ENCODE data around the gene LRRC71.

Gene LRRC71

GRCh38 chr1:156920233-156921052, at the start of gene LRRC71:
Gene LRRC71, plus strand, starts transcription at chr1:156920632. Its CDS starts 172 bp downstream, at chr1:156920804.
- no peak within 1 kb of the TSS for H3K27ac Mint-ChIP-seq
- H3K4me1 Mint-ChIP-seq (ENCODE audit: low read depth): peaks cover 9% of the 10 kb centered on the region
- H3K36me3 Mint-ChIP-seq (ENCODE audit: low read depth): no peaks in the 10 kb centered on the region
- H3K9me3 Mint-ChIP-seq: no peaks in the 10 kb centered on the region
- H3K27me3 Mint-ChIP-seq: peaks cover 81% of the 10 kb centered on the region
- no peak within 1 kb of the TSS for H3K4me3 Mint-ChIP-seq

GRCh38 chr1:156873659-156874058, 46.8 kb upstream of the LRRC71 start:
- H3K27me3 Mint-ChIP-seq: peaks cover 5% of the 10 kb centered on the region
- H3K9me3 Mint-ChIP-seq: no peaks in the 10 kb centered on the region
- H3K4me1 Mint-ChIP-seq (ENCODE audit: low read depth): peaks cover 12% of the 10 kb centered on the region
- no peak overlapping the region for H3K4me3 Mint-ChIP-seq
- no peak overlapping the region for H3K27ac Mint-ChIP-seq
- H3K36me3 Mint-ChIP-seq (ENCODE audit: low read depth): no peaks in the 10 kb centered on the region

DNA sequence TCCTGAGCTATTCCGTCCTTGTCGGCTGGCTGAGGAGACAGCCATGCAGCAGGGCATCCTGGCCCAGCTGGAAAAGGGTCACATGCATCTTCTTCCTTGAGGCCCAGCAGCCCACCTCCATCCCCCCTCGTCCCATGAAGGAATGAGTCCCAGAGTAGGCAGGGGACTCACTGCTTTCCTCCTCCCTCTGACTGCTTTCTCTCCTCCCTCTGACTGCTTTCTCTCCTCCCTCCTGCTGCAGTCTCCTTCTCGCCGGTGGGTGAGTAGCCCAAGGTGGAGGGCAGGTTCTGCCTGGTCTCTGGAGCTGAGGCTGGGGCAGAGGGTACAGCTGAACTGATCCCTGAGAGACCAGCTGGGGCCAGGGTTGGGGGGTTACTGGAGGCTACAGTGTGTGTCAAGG, 46.3 kb upstream of the LRRC71 start:
- Mint-ChIP-seq H3K4me3 (no peak overlapping the region), H3K9me3 (no peaks in the 10 kb centered on the region), H3K27me3 (peaks cover 5% of the 10 kb centered on the region), H3K4me1 (ENCODE audit: low read depth) (peaks cover 12% of the 10 kb centered on the region), H3K27ac (no peak overlapping the region), H3K36me3 (ENCODE audit: low read depth) (no peaks in the 10 kb centered on the region)

GRCh38 chr1:156874572-156875340, 45.7 kb upstream of the LRRC71 start:
- Mint-ChIP-seq H3K36me3 (ENCODE audit: low read depth) (no peaks in the 10 kb centered on the region), H3K4me3 (no peak overlapping the region), H3K9me3 (no peaks in the 10 kb centered on the region), H3K4me1 (ENCODE audit: low read depth) (peaks cover 12% of the 10 kb centered on the region), H3K27ac (no peak overlapping the region), H3K27me3 (peaks cover 5% of the 10 kb centered on the region)

GRCh38 chr1:156875341-156875615, 45.2 kb upstream of the LRRC71 start:
- H3K27ac Mint-ChIP-seq: no peak overlapping the region
- H3K9me3 Mint-ChIP-seq: no peaks in the 10 kb centered on the region
- H3K27me3 Mint-ChIP-seq: peaks cover 5% of the 10 kb centered on the region
- no peaks in the 10 kb centered on the region for H3K36me3 Mint-ChIP-seq (ENCODE audit: low read depth)
- H3K4me3 Mint-ChIP-seq: no peak overlapping the region
- H3K4me1 Mint-ChIP-seq (ENCODE audit: low read depth): peaks cover 9% of the 10 kb centered on the region

DNA sequence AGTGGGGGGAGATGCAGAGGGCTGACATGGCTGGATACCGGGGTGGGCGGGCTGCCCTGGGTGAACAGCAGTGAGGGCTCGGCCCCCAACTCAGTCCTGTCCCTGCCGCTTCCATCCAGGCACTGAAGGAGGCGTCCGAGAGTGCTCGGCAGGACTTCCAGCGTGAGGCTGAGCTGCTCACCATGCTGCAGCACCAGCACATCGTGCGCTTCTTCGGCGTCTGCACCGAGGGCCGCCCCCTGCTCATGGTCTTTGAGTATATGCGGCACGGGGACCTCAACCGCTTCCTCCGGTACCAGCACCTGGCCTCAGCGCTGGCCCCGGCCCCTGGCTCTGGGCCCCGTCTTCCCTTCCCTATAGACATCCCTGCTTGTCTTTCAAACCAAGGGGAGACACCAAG, 44.2 kb upstream of the LRRC71 start:
- Mint-ChIP-seq H3K27me3 (peaks cover 5% of the 10 kb centered on the region), H3K9me3 (no peaks in the 10 kb centered on the region), H3K27ac (no peak overlapping the region), H3K36me3 (ENCODE audit: low read depth) (no peaks in the 10 kb centered on the region), H3K4me3 (no peak overlapping the region), H3K4me1 (ENCODE audit: low read depth) (no peaks in the 10 kb centered on the region)

GRCh38 chr1:156877433-156878170, 42.8 kb upstream of the LRRC71 start:
- no peak overlapping the region for H3K27ac Mint-ChIP-seq
- no peaks in the 10 kb centered on the region for H3K9me3 Mint-ChIP-seq
- H3K36me3 Mint-ChIP-seq (ENCODE audit: low read depth): no peaks in the 10 kb centered on the region
- no peak overlapping the region for H3K4me3 Mint-ChIP-seq
- H3K4me1 Mint-ChIP-seq (ENCODE audit: low read depth): no peaks in the 10 kb centered on the region
- H3K27me3 Mint-ChIP-seq: no peaks in the 10 kb centered on the region

DNA sequence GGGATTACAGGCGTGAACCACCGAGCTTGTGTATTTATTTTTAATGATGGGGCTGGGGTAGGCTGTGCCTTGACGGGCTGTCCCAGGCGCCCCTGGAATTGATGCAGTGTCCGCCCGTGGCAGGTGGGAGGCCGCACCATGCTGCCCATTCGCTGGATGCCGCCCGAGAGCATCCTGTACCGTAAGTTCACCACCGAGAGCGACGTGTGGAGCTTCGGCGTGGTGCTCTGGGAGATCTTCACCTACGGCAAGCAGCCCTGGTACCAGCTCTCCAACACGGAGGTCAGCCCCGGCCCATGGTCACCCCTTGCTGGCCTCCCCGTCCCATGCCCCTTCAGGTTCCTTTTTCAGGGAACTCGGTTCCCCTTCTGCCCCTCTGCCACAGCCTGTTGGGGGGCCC, 40.6 kb upstream of the LRRC71 start:
- no peaks in the 10 kb centered on the region for H3K36me3 Mint-ChIP-seq (ENCODE audit: low read depth)
- H3K9me3 Mint-ChIP-seq: no peaks in the 10 kb centered on the region
- H3K27ac Mint-ChIP-seq: no peak overlapping the region
- H3K4me1 Mint-ChIP-seq (ENCODE audit: low read depth): no peaks in the 10 kb centered on the region
- no peaks in the 10 kb centered on the region for H3K27me3 Mint-ChIP-seq
- no peak overlapping the region for H3K4me3 Mint-ChIP-seq

GRCh38 chr1:156880473-156880872, 40.0 kb upstream of the LRRC71 start:
- Mint-ChIP-seq H3K4me3 (no peak overlapping the region), H3K9me3 (no peaks in the 10 kb centered on the region), H3K27me3 (no peaks in the 10 kb centered on the region), H3K27ac (no peak overlapping the region), H3K36me3 (ENCODE audit: low read depth) (no peaks in the 10 kb centered on the region), H3K4me1 (ENCODE audit: low read depth) (no peaks in the 10 kb centered on the region)

DNA sequence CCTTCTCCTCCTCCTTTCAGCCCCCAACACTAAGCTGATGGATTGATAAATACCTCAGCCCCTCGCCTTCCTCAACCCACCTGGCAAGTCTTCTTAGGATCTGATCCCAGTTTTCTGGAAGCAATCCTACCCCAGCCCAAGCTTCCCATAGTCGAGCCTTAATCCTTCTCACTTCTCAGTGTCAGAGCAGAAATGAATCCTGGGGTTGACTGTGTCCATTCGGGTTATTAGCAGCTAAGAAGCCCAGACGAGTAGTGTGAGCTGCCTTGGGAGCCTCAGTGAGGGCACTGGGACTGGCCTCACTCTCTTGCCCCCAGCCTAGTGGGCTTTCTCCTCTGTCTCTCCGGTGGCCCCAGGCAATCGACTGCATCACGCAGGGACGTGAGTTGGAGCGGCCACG, 39.3 kb upstream of the LRRC71 start:
- Mint-ChIP-seq H3K27ac (peak overlapping the region; percentile 11), H3K4me3 (no peak overlapping the region), H3K36me3 (ENCODE audit: low read depth) (no peaks in the 10 kb centered on the region), H3K9me3 (no peaks in the 10 kb centered on the region), H3K27me3 (peaks cover under 1% of the 10 kb centered on the region), H3K4me1 (ENCODE audit: low read depth) (no peaks in the 10 kb centered on the region)

DNA sequence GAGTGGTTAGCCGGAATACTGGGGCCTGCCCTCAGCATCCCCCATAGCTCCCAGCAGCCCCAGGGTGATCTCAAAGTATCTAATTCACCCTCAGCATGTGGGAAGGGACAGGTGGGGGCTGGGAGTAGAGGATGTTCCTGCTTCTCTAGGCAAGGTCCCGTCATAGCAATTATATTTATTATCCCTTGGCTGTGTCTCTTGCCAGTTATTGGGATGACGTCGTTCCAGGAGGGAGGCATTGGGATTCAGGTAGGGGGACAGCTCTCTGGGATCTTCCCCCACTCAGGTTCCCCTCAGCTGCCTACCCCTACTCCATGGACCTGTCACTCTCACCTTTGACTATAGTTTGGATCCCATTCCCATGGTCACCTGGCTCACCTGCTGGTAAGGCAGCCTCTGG, 38.8 kb upstream of the LRRC71 start:
- Mint-ChIP-seq H3K4me1 (ENCODE audit: low read depth) (no peaks in the 10 kb centered on the region), H3K9me3 (no peaks in the 10 kb centered on the region), H3K27ac (no peak overlapping the region), H3K36me3 (ENCODE audit: low read depth) (no peaks in the 10 kb centered on the region), H3K4me3 (no peak overlapping the region), H3K27me3 (peaks cover 5% of the 10 kb centered on the region)

DNA sequence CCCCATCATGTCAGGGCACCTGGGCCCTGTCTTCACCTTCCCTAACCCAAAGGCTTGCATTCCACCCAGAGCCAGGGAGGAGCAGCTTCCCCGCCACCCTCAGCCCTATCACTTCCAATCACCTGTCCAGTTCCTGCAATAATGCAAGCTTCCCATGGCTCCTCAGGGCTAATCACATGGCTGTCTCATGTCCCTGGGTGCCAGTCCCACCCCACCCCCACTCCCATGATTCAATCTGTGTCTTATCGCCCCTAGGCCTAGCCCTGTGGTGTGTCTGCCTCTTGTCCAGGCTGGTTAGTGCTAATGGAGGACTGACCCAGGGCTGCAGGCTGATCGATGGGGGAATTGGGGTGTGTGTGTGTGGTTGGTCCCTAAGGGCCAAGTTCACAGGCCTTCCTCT, 37.9 kb upstream of the LRRC71 start:
- Mint-ChIP-seq H3K4me3 (no peak overlapping the region), H3K9me3 (no peaks in the 10 kb centered on the region), H3K36me3 (ENCODE audit: low read depth) (no peaks in the 10 kb centered on the region), H3K4me1 (ENCODE audit: low read depth) (no peaks in the 10 kb centered on the region), H3K27me3 (peaks cover 9% of the 10 kb centered on the region), H3K27ac (no peak overlapping the region)

DNA sequence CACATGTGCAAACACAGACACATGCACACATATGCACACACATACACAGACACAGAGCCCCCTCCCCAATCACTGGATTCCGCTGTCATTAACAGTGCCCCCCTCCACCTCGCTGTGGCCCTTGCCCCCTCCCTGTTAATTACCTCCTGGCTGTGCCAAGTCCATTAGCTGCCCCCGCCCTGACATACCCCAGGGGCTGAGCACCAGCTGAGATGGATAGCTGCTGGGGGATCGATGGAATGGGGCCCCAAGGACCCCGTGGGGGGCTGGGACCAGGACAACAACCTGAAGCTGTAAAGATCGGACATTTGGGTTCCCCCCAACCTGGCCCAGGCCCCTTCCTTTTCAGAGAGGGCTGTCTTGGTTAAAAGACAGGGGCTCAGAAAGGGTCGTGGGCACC, 36.5 kb upstream of the LRRC71 start:
- Mint-ChIP-seq H3K27ac (no peak overlapping the region), H3K27me3 (peaks cover 13% of the 10 kb centered on the region), H3K36me3 (ENCODE audit: low read depth) (no peaks in the 10 kb centered on the region), H3K4me1 (ENCODE audit: low read depth) (no peaks in the 10 kb centered on the region), H3K4me3 (no peak overlapping the region), H3K9me3 (no peaks in the 10 kb centered on the region)

DNA sequence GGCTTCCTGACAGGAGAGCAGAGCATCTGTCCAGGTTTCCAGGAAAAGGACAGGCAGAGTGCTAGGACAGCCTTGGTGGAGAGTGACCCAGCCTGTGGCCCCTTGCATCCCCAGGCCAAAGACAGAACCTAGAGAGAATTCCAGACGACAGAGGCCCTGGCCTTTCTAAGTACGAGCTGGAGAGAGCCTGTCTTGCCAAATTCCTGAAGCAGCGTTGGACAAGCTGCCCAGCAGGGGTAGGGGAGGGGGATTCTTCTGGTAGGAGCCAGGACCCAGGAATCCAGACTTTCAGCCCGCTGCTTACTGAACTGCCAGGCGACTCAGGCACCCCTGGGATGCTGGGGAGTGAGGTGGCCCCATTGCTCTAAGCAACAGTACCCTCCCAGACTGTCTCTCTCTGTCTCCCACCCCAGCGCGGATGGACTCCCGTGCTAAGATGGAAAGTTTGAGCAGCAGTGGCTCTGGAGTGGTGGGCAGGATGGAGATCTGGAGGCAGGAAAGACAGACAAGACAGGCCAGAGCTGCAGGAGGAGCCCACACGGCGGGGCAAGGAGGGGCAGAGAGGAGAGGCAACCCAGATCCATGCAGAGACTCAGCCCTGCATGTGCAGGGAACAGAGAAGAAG, 35.8 kb upstream of the LRRC71 start:
- Mint-ChIP-seq H3K27me3 (peaks cover 17% of the 10 kb centered on the region), H3K36me3 (ENCODE audit: low read depth) (no peaks in the 10 kb centered on the region), H3K27ac (no peak overlapping the region), H3K4me3 (no peak overlapping the region), H3K9me3 (no peaks in the 10 kb centered on the region), H3K4me1 (ENCODE audit: low read depth) (no peaks in the 10 kb centered on the region)

DNA sequence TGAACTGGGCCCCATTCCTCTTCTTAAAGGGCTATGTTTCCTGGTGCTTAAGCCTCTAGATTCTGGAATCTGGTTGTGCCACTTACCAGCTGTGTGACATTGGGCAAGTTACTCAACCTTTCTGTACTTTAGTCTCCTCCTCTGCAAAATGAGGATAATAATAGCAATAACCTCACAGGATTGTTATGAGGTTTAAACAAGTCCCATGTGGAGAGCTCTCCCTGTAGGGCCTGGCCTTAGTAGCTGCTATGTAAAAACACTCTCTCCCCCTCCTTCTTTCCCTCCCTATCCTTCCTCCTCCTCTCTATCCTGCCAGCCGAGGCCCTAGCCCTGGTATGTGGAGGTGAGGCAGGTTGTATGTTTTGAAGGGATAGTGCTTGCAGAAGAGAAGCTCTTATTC, 35.1 kb upstream of the LRRC71 start:
- Mint-ChIP-seq H3K27me3 (peaks cover 21% of the 10 kb centered on the region), H3K27ac (no peak overlapping the region), H3K4me3 (no peak overlapping the region), H3K9me3 (no peaks in the 10 kb centered on the region), H3K4me1 (ENCODE audit: low read depth) (no peaks in the 10 kb centered on the region), H3K36me3 (ENCODE audit: low read depth) (no peaks in the 10 kb centered on the region)

Measured in stimulated activated naive CD8-positive, alpha-beta T cell treated with anti-CD3 and anti-CD28 coated beads, Interleukin-15, Interleukin-2, amounts not matched to agents 100 ng/mL and 50 ng/mL, for 24 hours (primary cell).